Liver (tissue), 3 donors: ENCODE data around the gene EPB41L2.

Source experiments
- EGR1 ChIP-seq, 2 donors: IDR thresholded peaks; 2 replicates each; pipeline ENCODE4 v1.6.1; 2016 to 2018; ENCODE audit warnings: antibody characterized with exemption in 2 of 2, low read depth in 2 of 2
- GABPA ChIP-seq, 2 donors: IDR thresholded peaks in 1 of 2; conservative IDR thresholded peaks in 1 of 2; 2 replicates each; pipeline ENCODE4 v1.6.1; 2016; ENCODE audit warnings: antibody characterized with exemption in 2 of 2, mild to moderate bottlenecking in 1 of 2, moderate library complexity in 1 of 2
- HNF4A ChIP-seq, 2 donors: conservative IDR thresholded peaks; 2 replicates each; pipeline ENCODE4 v1.6.1; 2016; ENCODE audit warnings: antibody characterized with exemption in 2 of 2, mild to moderate bottlenecking in 2 of 2
- HNF4G ChIP-seq: IDR thresholded peaks from 2 replicates; pipeline ENCODE4 v1.6.1; 2016; ENCODE audit warnings: antibody characterized with exemption
- NR2F2 ChIP-seq: IDR thresholded peaks from 2 replicates; pipeline ENCODE4 v1.6.1; 2016; ENCODE audit warnings: antibody characterized with exemption
- RAD21 ChIP-seq, 2 donors: IDR thresholded peaks; 2 replicates each; pipeline ENCODE4 v1.6.1; 2016; ENCODE audit warnings: antibody characterized with exemption in 2 of 2, mild to moderate bottlenecking in 2 of 2
- RXRA ChIP-seq, 2 donors: IDR thresholded peaks; 2 replicates each; pipeline ENCODE4 v1.6.1; 2017 to 2018; ENCODE audit warnings: antibody characterized with exemption in 2 of 2, mild to moderate bottlenecking in 1 of 2
- SP1 ChIP-seq: IDR thresholded peaks from 2 replicates; pipeline ENCODE4 v1.6.1; 2018; ENCODE audit warnings: antibody characterized with exemption, mild to moderate bottlenecking
- TAF1 ChIP-seq: conservative IDR thresholded peaks from 2 replicates; pipeline ENCODE4 v1.6.1; 2016; ENCODE audit warnings: antibody characterized with exemption, mild to moderate bottlenecking
- YY1 ChIP-seq: IDR thresholded peaks from 2 replicates; pipeline ENCODE4 v1.6.1; 2016; ENCODE audit warnings: antibody characterized with exemption, mild to moderate bottlenecking
- TF ChIP-seq, protein P1 (sequence below): fragments of 150-350 bp; IDR thresholded peaks from 2 replicates; pipeline ENCODE4 v1.5.1; 2017; ENCODE audit warnings: improper control_type of control experiment, low read depth, low read length; ENCODE audit not compliant: missing input control
- TF ChIP-seq, protein P2 (sequence below): IDR thresholded peaks from 2 replicates; pipeline ENCODE4 v1.6.1; 2016; ENCODE audit warnings: antibody characterized with exemption
- TF ChIP-seq, protein P3 (sequence below): IDR thresholded peaks from 2 replicates; pipeline ENCODE4 v1.6.1; 2016; ENCODE audit warnings: antibody characterized with exemption
- TF ChIP-seq, protein P4 (sequence below): IDR thresholded peaks from 2 replicates; pipeline ENCODE4 v1.6.1; 2016; ENCODE audit warnings: antibody characterized with exemption
- donor health status: healthy.
- donor health status: healthy.

DNA sequence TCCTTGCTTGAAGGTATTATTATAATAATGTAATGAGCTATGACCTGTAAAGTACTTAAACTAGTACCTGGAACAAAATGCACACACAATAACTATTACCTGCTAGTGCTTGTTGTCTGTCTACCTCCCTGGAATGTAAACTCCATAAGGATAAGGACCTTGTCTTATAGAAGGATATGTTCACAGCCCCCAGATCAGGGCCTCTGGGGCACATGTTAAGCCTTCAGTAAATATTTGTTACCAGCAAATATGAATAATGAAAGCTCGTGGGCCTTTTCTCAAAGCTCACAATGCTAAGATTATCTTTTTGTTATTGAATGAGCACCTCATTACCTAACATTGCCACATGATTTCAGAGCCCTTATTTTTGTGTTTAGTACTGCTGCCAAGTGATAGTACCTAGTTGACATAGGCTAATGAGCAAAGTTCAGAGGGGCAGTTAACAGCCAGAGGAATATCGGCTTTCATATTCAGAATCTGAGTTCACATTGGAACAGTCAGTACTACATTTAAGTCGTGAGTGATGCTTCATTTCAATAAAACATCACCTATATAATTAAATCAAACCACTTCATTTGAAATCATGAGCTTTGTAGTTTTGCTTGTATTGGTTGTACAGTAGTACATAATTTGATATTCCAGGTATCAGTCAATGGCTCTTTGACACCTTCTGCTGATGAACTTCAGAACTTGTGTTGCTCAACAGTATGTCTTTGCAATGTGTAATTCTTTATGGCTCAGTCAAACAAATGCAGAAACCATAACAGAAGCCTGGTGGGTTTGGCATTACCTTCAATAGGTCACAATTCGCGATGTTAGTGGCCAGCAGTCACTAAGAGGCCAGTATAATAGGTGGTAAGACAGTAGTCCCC is 247.6 kb downstream of the EPB41L2 start:
- peak; percentile 87 for TF ChIP-seq SP1
- TF ChIP-seq, protein P1, sequence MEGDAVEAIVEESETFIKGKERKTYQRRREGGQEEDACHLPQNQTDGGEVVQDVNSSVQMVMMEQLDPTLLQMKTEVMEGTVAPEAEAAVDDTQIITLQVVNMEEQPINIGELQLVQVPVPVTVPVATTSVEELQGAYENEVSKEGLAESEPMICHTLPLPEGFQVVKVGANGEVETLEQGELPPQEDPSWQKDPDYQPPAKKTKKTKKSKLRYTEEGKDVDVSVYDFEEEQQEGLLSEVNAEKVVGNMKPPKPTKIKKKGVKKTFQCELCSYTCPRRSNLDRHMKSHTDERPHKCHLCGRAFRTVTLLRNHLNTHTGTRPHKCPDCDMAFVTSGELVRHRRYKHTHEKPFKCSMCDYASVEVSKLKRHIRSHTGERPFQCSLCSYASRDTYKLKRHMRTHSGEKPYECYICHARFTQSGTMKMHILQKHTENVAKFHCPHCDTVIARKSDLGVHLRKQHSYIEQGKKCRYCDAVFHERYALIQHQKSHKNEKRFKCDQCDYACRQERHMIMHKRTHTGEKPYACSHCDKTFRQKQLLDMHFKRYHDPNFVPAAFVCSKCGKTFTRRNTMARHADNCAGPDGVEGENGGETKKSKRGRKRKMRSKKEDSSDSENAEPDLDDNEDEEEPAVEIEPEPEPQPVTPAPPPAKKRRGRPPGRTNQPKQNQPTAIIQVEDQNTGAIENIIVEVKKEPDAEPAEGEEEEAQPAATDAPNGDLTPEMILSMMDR, result no peak
- TF ChIP-seq, protein P2, sequence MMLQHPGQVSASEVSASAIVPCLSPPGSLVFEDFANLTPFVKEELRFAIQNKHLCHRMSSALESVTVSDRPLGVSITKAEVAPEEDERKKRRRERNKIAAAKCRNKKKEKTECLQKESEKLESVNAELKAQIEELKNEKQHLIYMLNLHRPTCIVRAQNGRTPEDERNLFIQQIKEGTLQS, result no peak
- no peak for TF ChIP-seq EGR1 (IDR thresholded peaks at IDR 0.05; ENCODE audit: low read depth in 2 of 2)
- peak; percentile 66 to 76 for TF ChIP-seq RXRA (IDR thresholded peaks at IDR 0.05)
- peak; percentile 92 to 94 for TF ChIP-seq HNF4A (conservative IDR thresholded peaks at IDR 0.05)
- peak; percentile 57 for TF ChIP-seq YY1
- TF ChIP-seq RAD21 (IDR thresholded peaks at IDR 0.05), result peak; percentile 35 to 40
- TF ChIP-seq, protein P3, sequence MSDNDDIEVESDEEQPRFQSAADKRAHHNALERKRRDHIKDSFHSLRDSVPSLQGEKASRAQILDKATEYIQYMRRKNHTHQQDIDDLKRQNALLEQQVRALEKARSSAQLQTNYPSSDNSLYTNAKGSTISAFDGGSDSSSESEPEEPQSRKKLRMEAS, result peak; percentile 61
- no peak for TF ChIP-seq GABPA (IDR thresholded peaks at IDR 0.05 in 1 of 2, conservative IDR thresholded peaks at IDR 0.05 in 1 of 2)
- TF ChIP-seq TAF1, result no peak
- TF ChIP-seq, protein P4, sequence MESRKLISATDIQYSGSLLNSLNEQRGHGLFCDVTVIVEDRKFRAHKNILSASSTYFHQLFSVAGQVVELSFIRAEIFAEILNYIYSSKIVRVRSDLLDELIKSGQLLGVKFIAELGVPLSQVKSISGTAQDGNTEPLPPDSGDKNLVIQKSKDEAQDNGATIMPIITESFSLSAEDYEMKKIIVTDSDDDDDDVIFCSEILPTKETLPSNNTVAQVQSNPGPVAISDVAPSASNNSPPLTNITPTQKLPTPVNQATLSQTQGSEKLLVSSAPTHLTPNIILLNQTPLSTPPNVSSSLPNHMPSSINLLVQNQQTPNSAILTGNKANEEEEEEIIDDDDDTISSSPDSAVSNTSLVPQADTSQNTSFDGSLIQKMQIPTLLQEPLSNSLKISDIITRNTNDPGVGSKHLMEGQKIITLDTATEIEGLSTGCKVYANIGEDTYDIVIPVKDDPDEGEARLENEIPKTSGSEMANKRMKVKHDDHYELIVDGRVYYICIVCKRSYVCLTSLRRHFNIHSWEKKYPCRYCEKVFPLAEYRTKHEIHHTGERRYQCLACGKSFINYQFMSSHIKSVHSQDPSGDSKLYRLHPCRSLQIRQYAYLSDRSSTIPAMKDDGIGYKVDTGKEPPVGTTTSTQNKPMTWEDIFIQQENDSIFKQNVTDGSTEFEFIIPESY, result peak; percentile 75
- TF ChIP-seq NR2F2, result no peak
- TF ChIP-seq HNF4G, result peak; percentile 68
